Stimulated activated naive B cell treated with anti-CD40 and anti-IgM and Interleukin-4, amounts not matched to agents 10 μg/mL and 1 μg/mL and 100 μg/mL, for 72 hours (primary cell): ENCODE measurements around the gene C16orf96.
A peak's percentile ranks its signal among the peaks of the same experiment; 100 is the strongest.

ENCODE experiments used
- ATAC-seq, 2 donors: fragments of 150-1000 bp; cut with Tn5 transposase; replicated peaks; 2 replicates each; pipeline ENCODE4 v1.10.0; 2021; ENCODE audit warnings: moderate library complexity in 1 of 2
- DNase-seq: peaks from one replicate; pipeline ENCODE4 v3.0.0; 2021
- H3K27ac Mint-ChIP-seq: one replicate; pipeline ENCODE4 v1.8.0; 2022; ENCODE audit warnings: mild to moderate bottlenecking, mixed read lengths
- H3K27me3 Mint-ChIP-seq, 2 donors: one replicate each; pipeline ENCODE4 v1.8.0; 2022; ENCODE audit warnings: mixed read lengths in 2 of 2
- H3K36me3 Mint-ChIP-seq, 2 donors: one replicate each; pipeline ENCODE4 v1.8.0; 2022; ENCODE audit warnings: mixed read lengths in 2 of 2, mild to moderate bottlenecking in 1 of 2
- H3K4me1 Mint-ChIP-seq, 2 donors: one replicate each; pipeline ENCODE4 v1.8.0; 2022; ENCODE audit warnings: mixed read lengths in 2 of 2, mild to moderate bottlenecking in 1 of 2
- H3K4me3 Mint-ChIP-seq, 2 donors: one replicate each; pipeline ENCODE4 v1.8.0; 2022; ENCODE audit warnings: mild to moderate bottlenecking in 2 of 2, mixed read lengths in 2 of 2, moderate library complexity in 1 of 2
- H3K9me3 Mint-ChIP-seq, 2 donors: one replicate each; pipeline ENCODE4 v1.8.0; 2022; ENCODE audit warnings: mixed read lengths in 2 of 2, mild to moderate bottlenecking in 1 of 2

The C16orf96 gene

GRCh38 chr16:4607841-4608703 lies 51.9 kb downstream of the C16orf96 start:
- H3K36me3 Mint-ChIP-seq, result peaks cover 12 to 18% of the 10 kb centered on the region in 2 donors
- no peaks in the 10 kb centered on the region for H3K27me3 Mint-ChIP-seq
- peaks cover 9 to 18% of the 10 kb centered on the region in 2 donors for H3K4me1 Mint-ChIP-seq
- H3K9me3 Mint-ChIP-seq, result no peaks in the 10 kb centered on the region
- DNase-seq (no peak), ATAC-seq (no peak)
- no peak overlapping the region for H3K4me3 Mint-ChIP-seq
- no peak overlapping the region for H3K27ac Mint-ChIP-seq

- no peaks in the 10 kb centered on the region for H3K9me3 Mint-ChIP-seq
- DNase-seq (no peak), ATAC-seq (no peak)
- no peak overlapping the region for H3K4me3 Mint-ChIP-seq
- H3K36me3 Mint-ChIP-seq, result peaks cover 12 to 18% of the 10 kb centered on the region in 2 donors
- H3K4me1 Mint-ChIP-seq, result peaks cover 13 to 21% of the 10 kb centered on the region in 2 donors
- H3K27me3 Mint-ChIP-seq, result no peaks in the 10 kb centered on the region
- no peak overlapping the region for H3K27ac Mint-ChIP-seq
These were observed 52.5 kb downstream of the C16orf96 start for GRCh38 chr16:4608704-4608980.

GRCh38 chr16:4609200-4610010 lies 53.3 kb downstream of the C16orf96 start:
- no peaks in the 10 kb centered on the region for H3K9me3 Mint-ChIP-seq
- DNase-seq (no peak), ATAC-seq (no peak)
- H3K4me3 Mint-ChIP-seq, result no peak overlapping the region
- H3K27ac Mint-ChIP-seq, result no peak overlapping the region
- H3K36me3 Mint-ChIP-seq, result peaks cover 12 to 18% of the 10 kb centered on the region in 2 donors
- H3K4me1 Mint-ChIP-seq, result peaks cover 13 to 21% of the 10 kb centered on the region in 2 donors
- no peaks in the 10 kb centered on the region for H3K27me3 Mint-ChIP-seq

- DNase-seq (no peak), ATAC-seq (no peak)
- H3K27ac Mint-ChIP-seq, result peak overlapping the region; percentile 51
- peaks cover 17 to 28% of the 10 kb centered on the region in 2 donors for H3K4me1 Mint-ChIP-seq
- no peaks in the 10 kb centered on the region for H3K27me3 Mint-ChIP-seq
- peaks cover 12 to 21% of the 10 kb centered on the region in 2 donors for H3K36me3 Mint-ChIP-seq
- no peak overlapping the region for H3K4me3 Mint-ChIP-seq
- H3K9me3 Mint-ChIP-seq, result no peaks in the 10 kb centered on the region
These were observed 54.2 kb downstream of the C16orf96 start for GRCh38 chr16:4610011-4611005.

- Mint-ChIP-seq H3K4me1 (peaks cover 22 to 39% of the 10 kb centered on the region in 2 donors), H3K36me3 (peaks cover 13 to 21% of the 10 kb centered on the region in 2 donors), H3K9me3 (peaks cover 0 to under 1% of the 10 kb centered on the region in 2 donors), H3K27me3 (no peaks in the 10 kb centered on the region), H3K27ac (no peak overlapping the region), H3K4me3 (no peak overlapping the region)
- no peak for DNase-seq
- ATAC-seq, result no peak
These were observed 55.3 kb downstream of the C16orf96 start for GRCh38 chr16:4611337-4612021.

- ATAC-seq, result no peak
- Mint-ChIP-seq H3K9me3 (peaks cover 0 to 1% of the 10 kb centered on the region in 2 donors), H3K27ac (no peak overlapping the region), H3K4me1 (peaks cover 19 to 40% of the 10 kb centered on the region in 2 donors), H3K36me3 (peaks cover 8 to 13% of the 10 kb centered on the region in 2 donors), H3K27me3 (no peaks in the 10 kb centered on the region), H3K4me3 (no peak overlapping the region)
- no peak for DNase-seq
These were observed 56.4 kb downstream of the C16orf96 start for GRCh38 chr16:4612474-4612931.

GRCh38 chr16:4612977-4613635 lies 57.0 kb downstream of the C16orf96 start:
- peak overlapping the region; percentile 75 to 84 for H3K4me3 Mint-ChIP-seq
- H3K4me1 Mint-ChIP-seq, result peaks cover 21 to 40% of the 10 kb centered on the region in 2 donors
- no peak for DNase-seq
- peaks cover 0 to 1% of the 10 kb centered on the region in 2 donors for H3K9me3 Mint-ChIP-seq
- H3K27ac Mint-ChIP-seq, result peak overlapping the region; percentile 31
- H3K36me3 Mint-ChIP-seq, result peaks cover 8 to 10% of the 10 kb centered on the region in 2 donors
- ATAC-seq, result no peak
- no peaks in the 10 kb centered on the region for H3K27me3 Mint-ChIP-seq

GRCh38 chr16:4613636-4614570 lies 57.8 kb downstream of the C16orf96 start:
- Mint-ChIP-seq H3K4me3 (peak overlapping the region; percentile 75 to 84), H3K36me3 (peaks cover 3 to 4% of the 10 kb centered on the region in 2 donors), H3K9me3 (peaks cover 0 to 1% of the 10 kb centered on the region in 2 donors), H3K27ac (peak overlapping the region; percentile 31), H3K27me3 (no peaks in the 10 kb centered on the region), H3K4me1 (peaks cover 21 to 40% of the 10 kb centered on the region in 2 donors)
- ATAC-seq (peak; percentile 9 to 13), DNase-seq (peak; percentile 48)

GRCh38 chr16:4614571-4615383 lies 58.6 kb downstream of the C16orf96 start, which contains the start of gene UBALD1:
Gene UBALD1, minus strand, starts transcription at chr16:4614888. Its CDS starts 91 bp downstream, at chr16:4614797.
- Mint-ChIP-seq H3K36me3 (peaks cover 1 to 4% of the 10 kb centered on the region in 2 donors), H3K4me1 (peaks cover 21 to 40% of the 10 kb centered on the region in 2 donors), H3K27me3 (no peaks in the 10 kb centered on the region)

GRCh38 chr16:4615384-4616046 lies 59.4 kb downstream of the C16orf96 start:
- no peaks in the 10 kb centered on the region for H3K27me3 Mint-ChIP-seq
- ATAC-seq, result no peak
- H3K36me3 Mint-ChIP-seq, result peaks cover 1 to 4% of the 10 kb centered on the region in 2 donors
- peaks cover 0 to 1% of the 10 kb centered on the region in 2 donors for H3K9me3 Mint-ChIP-seq
- peaks cover 21 to 40% of the 10 kb centered on the region in 2 donors for H3K4me1 Mint-ChIP-seq
- H3K4me3 Mint-ChIP-seq, result peak overlapping the region; percentile 91 to 94
- peak overlapping the region; percentile 97 for H3K27ac Mint-ChIP-seq
- DNase-seq, result no peak

More at GRCh38 chr16:4614571-4615383, 58.6 kb downstream of the C16orf96 start, which contains the start of gene UBALD1:
- ATAC-seq (peak; percentile 68 to 74), DNase-seq (peak; percentile 86)
- peak within 1 kb of the TSS; percentile 97 for H3K27ac Mint-ChIP-seq
- peak within 1 kb of the TSS; percentile 91 to 94 for H3K4me3 Mint-ChIP-seq
- H3K9me3 Mint-ChIP-seq, result peaks cover 0 to 1% of the 10 kb centered on the region in 2 donors
